Activated CD4-positive, alpha-beta memory T cell treated with anti-CD3 and anti-CD28 coated beads, Interleukin-2, amount 10 ng/mL, durations not matched to agents 7 days and 5 days (primary cell): Measurements from ENCODE around the gene PCARE. TPM values are rescaled to one million over a fixed set of nuclear protein-coding genes. Genes with fewer than 3 reads are reported as not detected.

ENCODE experiments used
- CTCF ChIA-PET: fragments of 350-600 bp; sonication (Branson Sonifier 250); formaldehyde crosslinking; loops from one replicate; lab custom pipeline; 2021; ENCODE audit warnings: antibody characterized with exemption, inconsistent platforms; lab: Charles Lee
- POLR2A ChIA-PET: fragments of 350-600 bp; sonication (Branson Sonifier 250); formaldehyde crosslinking; loops from one replicate; lab custom pipeline; 2021; ENCODE audit warnings: antibody characterized with exemption; lab: Charles Lee
- DNase-seq: peaks from one replicate; pipeline ENCODE4 v3.0.0-alpha.2; 2020
- H3K27ac Mint-ChIP-seq: one replicate; pipeline ENCODE4 v1.8.0; 2021; ENCODE audit warnings: mild to moderate bottlenecking, mixed read lengths
- H3K27me3 Mint-ChIP-seq: one replicate; pipeline ENCODE4 v1.8.0; 2021; ENCODE audit warnings: mixed read lengths
- H3K36me3 Mint-ChIP-seq: one replicate; pipeline ENCODE4 v1.8.0; 2021; ENCODE audit warnings: low read depth, mixed read lengths
- H3K4me1 Mint-ChIP-seq: one replicate; pipeline ENCODE4 v1.8.0; 2021; ENCODE audit warnings: mixed read lengths
- H3K4me3 Mint-ChIP-seq: one replicate; pipeline ENCODE4 v1.8.0; 2021; ENCODE audit warnings: mild to moderate bottlenecking, mixed read lengths
- H3K9me3 Mint-ChIP-seq: one replicate; pipeline ENCODE4 v1.8.0; 2021; ENCODE audit warnings: mixed read lengths
- total RNA-seq, 2 experiments: library from RNA; stranded (reverse); gene quantifications; one replicate each; pipeline ENCODE4 v1.2.3, GENCODE V29; 2021

Gene PCARE
- total RNA-seq, 2 experiments from 2014 or later, result not detected

DNA sequence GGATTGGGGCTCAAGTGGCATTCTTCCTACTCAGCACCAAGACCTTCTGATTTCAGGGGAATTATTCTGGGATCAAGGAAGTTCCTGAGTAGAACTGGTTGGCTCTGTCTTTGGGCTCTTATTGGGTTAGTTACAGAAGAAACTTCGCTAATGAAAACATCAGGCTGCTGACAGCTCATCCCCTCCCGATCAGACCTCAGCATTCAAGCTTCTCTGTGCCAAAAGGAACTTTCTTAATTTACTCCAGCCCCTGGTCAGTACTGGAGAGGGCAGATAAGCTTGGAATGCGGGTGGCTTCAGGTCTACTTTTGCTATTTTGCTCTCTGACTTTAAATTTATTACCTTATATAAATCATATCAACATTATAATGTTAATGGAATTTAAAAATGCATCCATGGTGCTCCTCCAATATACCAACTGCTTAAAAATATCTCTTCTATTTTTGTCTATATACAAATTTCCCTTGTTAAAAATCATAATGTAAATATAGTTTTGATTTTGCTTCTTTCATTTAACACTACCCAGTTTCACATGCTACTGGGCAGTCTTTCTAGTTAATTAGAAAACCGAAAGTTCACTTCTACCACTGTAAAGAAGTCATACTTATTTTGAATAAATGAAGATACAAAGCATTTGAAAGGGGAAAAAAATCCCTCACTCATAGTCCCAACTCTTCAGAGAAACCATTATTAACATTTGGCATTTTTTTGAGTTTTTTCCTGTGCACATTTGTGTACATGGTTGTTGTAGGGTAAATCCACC, 34.4 kb downstream of the PCARE start:
- Mint-ChIP-seq H3K36me3 (peaks cover 15% of the 10 kb centered on the region), H3K27ac (no peak overlapping the region)
- CTCF ChIA-PET, result no interaction called here

DNA sequence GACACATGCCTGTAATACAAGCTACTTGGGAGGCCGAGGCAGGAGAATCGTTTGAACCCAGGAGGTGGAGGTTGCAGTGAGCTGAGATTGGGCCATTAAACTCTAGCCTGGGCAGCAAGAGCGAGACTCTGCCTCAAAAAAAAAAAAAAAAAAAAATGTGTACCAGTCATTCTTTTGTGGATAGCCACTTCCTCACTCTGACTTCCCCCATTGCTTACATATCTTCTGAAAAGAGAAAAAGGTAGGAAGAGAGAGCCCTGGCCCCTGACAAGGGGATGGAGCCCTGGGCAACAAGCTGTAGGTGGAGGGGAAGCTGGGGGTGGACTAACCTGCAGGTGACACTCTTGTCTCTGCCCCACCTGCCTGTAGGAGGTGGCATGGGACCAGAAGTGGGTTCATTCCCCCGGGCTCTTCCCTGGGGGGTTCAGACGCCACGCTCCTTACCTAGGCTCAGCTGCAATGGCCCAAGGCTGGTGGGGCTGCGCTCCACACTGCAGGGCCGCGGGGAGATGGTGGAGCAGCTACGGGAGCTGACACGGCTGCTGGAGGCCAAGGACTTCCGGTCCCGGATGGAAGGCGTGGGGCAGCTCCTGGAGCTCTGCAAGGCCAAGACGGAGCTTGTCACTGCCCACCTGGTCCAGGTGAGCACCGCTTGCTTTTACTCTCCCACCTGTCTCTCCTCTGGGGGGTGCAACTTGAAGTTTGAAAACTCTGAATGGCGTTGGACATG, 39.1 kb downstream of the PCARE start:
- no peak overlapping the region for H3K4me3 Mint-ChIP-seq
- no peak for DNase-seq
- no peak overlapping the region for H3K27ac Mint-ChIP-seq
- H3K36me3 Mint-ChIP-seq, result peaks cover 32% of the 10 kb centered on the region
- H3K9me3 Mint-ChIP-seq, result no peaks in the 10 kb centered on the region
- no peaks in the 10 kb centered on the region for H3K27me3 Mint-ChIP-seq
- CTCF ChIA-PET, result interaction anchor here (0.6 to 2.2 kb wide), 5 partner anchors 20 to 474 kb away, joined by 3 to 8 read pairs (median 3); no protein-coding TSS in a partner anchor
- POLR2A ChIA-PET, result interaction anchor here (1.2 to 5.2 kb wide), 3 partner anchors 20 to 35 kb away, joined by 3 to 19 read pairs (median 6); no protein-coding TSS in a partner anchor
- peaks cover 28% of the 10 kb centered on the region for H3K4me1 Mint-ChIP-seq

More for the DNA sequence above, 34.4 kb downstream of the PCARE start:
- Mint-ChIP-seq H3K4me3 (no peak overlapping the region), H3K9me3 (no peaks in the 10 kb centered on the region), H3K4me1 (peaks cover 13% of the 10 kb centered on the region), H3K27me3 (no peaks in the 10 kb centered on the region)
- POLR2A ChIA-PET, result interaction anchor here (1.4 kb wide), 1 partner anchor 25 kb away, joined by 5 read pairs; no protein-coding TSS in a partner anchor
- DNase-seq, result no peak

DNA sequence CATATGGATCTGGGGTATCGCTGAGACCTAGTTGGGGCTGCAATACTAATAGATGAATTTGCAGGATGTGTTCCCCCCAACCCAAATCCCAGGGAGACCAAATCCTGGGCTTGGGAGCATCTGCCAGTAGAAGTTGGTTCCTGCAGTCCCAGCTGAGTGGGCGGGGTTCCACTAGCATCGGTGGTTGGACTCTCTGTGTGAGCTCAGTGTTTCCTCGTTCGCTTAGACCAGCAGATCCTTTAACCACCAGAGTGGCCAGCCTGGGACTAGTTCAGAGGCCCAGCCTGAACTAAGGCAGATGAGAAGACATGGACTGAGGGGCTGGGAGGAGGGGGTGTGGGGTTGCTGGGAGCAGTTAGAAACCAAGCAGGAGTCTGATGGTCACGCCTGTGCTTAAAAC, 40.7 kb downstream of the PCARE start:
- POLR2A ChIA-PET, result interaction anchor here (2.0 to 5.2 kb wide), 2 partner anchors 19 to 22 kb away, joined by 10 to 19 read pairs; no protein-coding TSS in a partner anchor
- Mint-ChIP-seq H3K27ac (no peak overlapping the region), H3K27me3 (no peaks in the 10 kb centered on the region), H3K9me3 (no peaks in the 10 kb centered on the region), H3K4me3 (no peak overlapping the region), H3K36me3 (peaks cover 38% of the 10 kb centered on the region), H3K4me1 (peaks cover 28% of the 10 kb centered on the region)
- no peak for DNase-seq
- CTCF ChIA-PET, result interaction anchor here (2.2 kb wide), 1 partner anchor 18 kb away, joined by 8 read pairs; no protein-coding TSS in a partner anchor

DNA sequence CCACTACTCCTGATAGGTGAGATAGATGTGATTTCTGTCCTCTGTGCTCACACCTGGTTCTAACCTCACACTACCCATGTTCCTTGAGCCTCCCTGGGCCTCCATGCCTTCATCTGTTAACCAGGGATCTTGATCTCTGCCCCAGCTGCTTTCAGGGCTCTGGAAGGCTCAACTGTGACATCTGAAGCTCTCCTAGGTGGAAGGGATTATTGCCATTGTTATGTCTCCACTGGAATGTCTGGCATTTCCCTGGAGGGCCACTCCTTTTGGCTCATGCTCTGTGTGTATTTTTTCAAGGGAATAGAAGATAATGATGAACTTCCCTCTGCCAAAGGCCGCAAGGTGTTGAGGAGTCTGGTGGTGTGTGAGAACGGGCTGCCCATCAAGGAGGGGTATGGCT, 41.2 kb downstream of the PCARE start:
- ChIA-PET POLR2A (interaction anchor here (2.0 to 5.2 kb wide), 2 partner anchors 18 to 22 kb away, joined by 10 to 19 read pairs; no protein-coding TSS in a partner anchor), CTCF (interaction anchor here (2.2 kb wide), 1 partner anchor 18 kb away, joined by 8 read pairs; no protein-coding TSS in a partner anchor)
- H3K27me3 Mint-ChIP-seq, result no peaks in the 10 kb centered on the region
- DNase-seq, result no peak
- H3K9me3 Mint-ChIP-seq, result no peaks in the 10 kb centered on the region
- peaks cover 38% of the 10 kb centered on the region for H3K36me3 Mint-ChIP-seq
- no peak overlapping the region for H3K27ac Mint-ChIP-seq
- H3K4me3 Mint-ChIP-seq, result no peak overlapping the region
- H3K4me1 Mint-ChIP-seq, result peaks cover 28% of the 10 kb centered on the region

DNA sequence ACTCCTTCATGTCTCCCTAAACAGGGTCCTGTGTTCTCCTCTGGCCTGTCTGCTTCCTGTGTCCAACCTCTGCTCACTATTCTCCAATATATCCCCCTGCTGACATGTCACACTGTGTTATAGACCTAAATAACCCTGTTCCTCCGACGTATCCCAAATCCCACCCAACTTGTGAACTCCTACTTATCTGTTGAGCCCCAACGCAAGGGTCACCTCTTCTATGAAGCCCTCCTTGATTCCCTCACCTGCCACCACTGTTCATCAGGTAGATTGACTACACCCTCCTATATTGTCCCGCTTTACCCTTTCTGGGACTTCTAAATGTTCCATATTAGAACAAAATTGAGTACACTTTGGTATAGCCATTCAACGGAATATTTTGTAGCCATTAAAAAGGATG, 42.1 kb downstream of the PCARE start:
- POLR2A ChIA-PET, result interaction anchor here (5.2 kb wide), 1 partner anchor 21 kb away, joined by 19 read pairs; no protein-coding TSS in a partner anchor
- no peak overlapping the region for H3K4me3 Mint-ChIP-seq
- CTCF ChIA-PET, result no interaction called here

DNA sequence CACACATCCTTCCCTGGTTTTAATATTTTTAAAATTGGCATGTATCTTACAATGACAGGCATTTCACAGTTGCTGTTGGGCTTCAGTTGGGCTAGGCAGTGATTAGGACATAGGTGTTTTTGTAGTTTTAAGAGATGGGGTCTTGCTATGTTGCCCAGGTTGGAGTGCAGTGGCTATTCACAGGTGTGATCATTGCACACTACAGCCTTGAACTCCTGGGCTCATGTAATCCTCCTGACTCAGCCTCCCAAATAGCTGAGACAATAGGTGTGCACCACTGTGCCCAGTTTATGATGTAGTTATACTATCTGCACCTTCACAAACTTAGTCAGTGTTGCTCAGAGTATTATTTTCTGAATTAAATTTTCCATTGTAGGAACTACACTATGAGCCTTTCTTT, 43.3 kb downstream of the PCARE start:
- H3K4me3 Mint-ChIP-seq, result no peak overlapping the region
- ChIA-PET POLR2A (no interaction called here), CTCF (no interaction called here)
- H3K27me3 Mint-ChIP-seq, result no peaks in the 10 kb centered on the region
- H3K27ac Mint-ChIP-seq, result no peak overlapping the region
- no peak for DNase-seq
- H3K9me3 Mint-ChIP-seq, result no peaks in the 10 kb centered on the region
- H3K4me1 Mint-ChIP-seq, result peaks cover 27% of the 10 kb centered on the region
- peaks cover 37% of the 10 kb centered on the region for H3K36me3 Mint-ChIP-seq

More for the DNA sequence above, 42.1 kb downstream of the PCARE start:
- Mint-ChIP-seq H3K4me1 (peaks cover 28% of the 10 kb centered on the region), H3K36me3 (peaks cover 42% of the 10 kb centered on the region), H3K27ac (no peak overlapping the region), H3K9me3 (no peaks in the 10 kb centered on the region), H3K27me3 (no peaks in the 10 kb centered on the region)
- DNase-seq, result no peak

DNA sequence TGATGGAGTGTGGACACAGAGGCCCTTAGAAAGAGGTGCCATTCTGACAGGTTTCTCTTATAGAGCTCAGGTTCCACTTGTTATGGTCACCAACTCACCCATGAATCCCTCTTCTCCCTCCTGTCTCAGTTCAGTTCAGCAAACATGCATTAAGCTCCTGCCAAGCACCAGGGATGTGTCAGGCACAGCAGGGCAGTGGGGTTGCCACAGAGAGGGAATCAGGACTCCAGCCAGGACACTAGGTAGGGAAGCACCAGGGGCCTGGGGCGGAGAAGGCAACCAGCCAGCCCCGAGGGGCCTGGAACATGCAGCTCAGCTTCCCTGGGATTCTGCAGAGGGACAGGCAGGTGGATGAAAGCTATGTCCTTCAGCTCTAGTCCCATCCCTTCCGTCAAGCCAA, 48.6 kb downstream of the PCARE start:
- Mint-ChIP-seq H3K9me3 (no peaks in the 10 kb centered on the region), H3K36me3 (peaks cover 22% of the 10 kb centered on the region), H3K27me3 (no peaks in the 10 kb centered on the region), H3K27ac (no peak overlapping the region), H3K4me3 (no peak overlapping the region), H3K4me1 (no peaks in the 10 kb centered on the region)
- ChIA-PET POLR2A (interaction anchor here (1.6 to 3.3 kb wide), 2 partner anchors 11 to 13 kb away, joined by 5 to 15 read pairs; no protein-coding TSS in a partner anchor), CTCF (interaction anchor here (1.8 kb wide), 1 partner anchor 10 kb away, joined by 7 read pairs; no protein-coding TSS in a partner anchor)
- no peak for DNase-seq

DNA sequence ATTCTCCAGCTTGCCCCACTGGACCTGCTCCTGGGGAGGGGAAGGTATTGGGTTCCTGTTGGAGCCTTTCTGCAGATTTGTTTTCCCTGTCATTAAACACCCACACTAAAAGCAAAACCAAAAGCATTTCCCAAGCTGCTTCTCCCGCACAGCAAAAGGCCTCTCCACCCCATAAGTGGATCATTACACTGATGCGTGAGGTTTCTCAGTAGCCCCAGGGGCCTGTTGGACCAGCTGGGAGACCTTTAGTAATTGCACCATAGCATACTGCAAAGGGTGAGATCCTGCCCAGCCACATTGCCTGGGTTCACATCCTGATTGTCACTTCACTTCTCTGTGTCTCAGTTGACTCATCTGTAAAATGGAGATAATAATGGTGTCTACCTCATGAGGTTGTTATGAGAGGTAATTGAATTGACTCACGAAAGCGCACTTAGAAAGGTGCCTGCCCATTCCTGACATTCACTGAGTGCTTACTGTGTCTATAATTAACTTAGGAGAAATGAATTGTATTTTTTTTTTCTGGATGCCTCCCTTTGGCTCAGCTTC, 49.4 kb downstream of the PCARE start:
- Mint-ChIP-seq H3K27ac (no peak overlapping the region), H3K4me3 (no peak overlapping the region), H3K9me3 (no peaks in the 10 kb centered on the region), H3K36me3 (peaks cover 28% of the 10 kb centered on the region), H3K4me1 (peaks cover 3% of the 10 kb centered on the region), H3K27me3 (no peaks in the 10 kb centered on the region)
- CTCF ChIA-PET, result interaction anchor here (1.8 kb wide), 1 partner anchor 9 kb away, joined by 7 read pairs; no protein-coding TSS in a partner anchor
- POLR2A ChIA-PET, result interaction anchor here (1.6 to 3.3 kb wide), 2 partner anchors 10 to 13 kb away, joined by 5 to 15 read pairs; no protein-coding TSS in a partner anchor
- DNase-seq, result no peak

DNA sequence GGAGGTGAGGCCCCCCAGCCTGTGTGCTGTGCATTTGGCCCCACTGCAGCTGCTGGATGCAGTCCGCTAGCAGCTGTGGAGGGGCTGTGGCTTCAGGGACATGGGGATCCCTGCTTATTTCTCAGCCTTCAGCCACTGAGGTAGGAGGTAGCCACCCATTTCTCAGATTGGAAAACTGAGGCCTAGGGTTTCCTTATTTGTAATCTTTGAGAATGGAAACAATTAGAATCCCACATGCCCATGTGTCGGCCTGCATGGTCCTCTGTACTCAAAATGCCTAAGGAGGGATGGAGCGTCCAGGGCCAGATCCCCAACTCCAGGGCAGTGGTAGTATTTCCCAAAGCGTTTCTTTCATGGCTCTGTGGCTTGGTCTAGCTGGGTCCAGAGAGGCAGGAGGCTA, 51.1 kb downstream of the PCARE start:
- Mint-ChIP-seq H3K4me1 (peaks cover 10% of the 10 kb centered on the region), H3K27me3 (no peaks in the 10 kb centered on the region), H3K4me3 (no peak overlapping the region), H3K36me3 (peaks cover 30% of the 10 kb centered on the region), H3K9me3 (no peaks in the 10 kb centered on the region), H3K27ac (no peak overlapping the region)
- ChIA-PET POLR2A (no interaction called here), CTCF (no interaction called here)
- no peak for DNase-seq

DNA sequence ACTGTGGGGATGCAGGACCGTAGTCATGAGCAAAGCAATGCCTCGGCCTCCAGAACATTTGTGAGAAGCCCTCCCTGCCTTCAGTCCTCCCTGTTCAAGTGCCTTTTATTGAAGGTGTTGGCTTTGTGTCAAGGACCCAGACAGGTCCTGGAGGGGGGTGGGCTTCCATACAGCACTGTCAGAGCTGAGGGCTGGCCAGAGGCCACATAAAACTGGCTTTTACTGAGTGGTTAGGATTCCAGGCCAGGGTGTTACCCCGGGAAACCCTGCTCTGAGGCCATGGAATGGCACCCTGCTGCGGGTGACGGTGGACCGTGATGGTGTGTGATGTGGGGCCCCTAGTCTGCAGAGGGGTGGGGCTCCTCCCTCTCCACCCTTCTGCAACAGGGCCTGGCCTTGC, 51.6 kb downstream of the PCARE start:
- Mint-ChIP-seq H3K4me1 (peaks cover 13% of the 10 kb centered on the region), H3K9me3 (no peaks in the 10 kb centered on the region), H3K27ac (no peak overlapping the region)

DNA sequence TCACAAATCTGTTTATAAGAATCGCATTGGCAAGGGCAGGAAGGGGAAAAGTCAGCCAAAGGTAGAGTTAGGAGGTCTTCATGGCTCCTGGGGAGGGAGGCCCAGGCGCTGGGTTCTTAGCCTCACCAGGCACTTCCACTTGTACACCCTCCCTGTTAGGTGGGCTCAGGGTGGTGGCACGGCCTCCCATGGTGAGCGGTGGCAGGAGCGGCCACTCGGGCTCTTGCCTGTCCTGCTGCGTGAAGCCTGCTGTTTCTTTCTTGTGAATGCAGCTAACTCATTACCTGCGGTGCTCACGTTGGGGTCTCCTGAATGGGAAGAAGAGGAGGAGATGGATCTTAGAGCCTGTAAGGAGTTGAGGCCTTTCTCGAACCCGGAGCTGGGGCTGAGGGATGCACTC, 52.4 kb downstream of the PCARE start:
- H3K4me1 Mint-ChIP-seq, result peaks cover 15% of the 10 kb centered on the region
- H3K4me3 Mint-ChIP-seq, result no peak overlapping the region
- DNase-seq, result no peak
- peaks cover 29% of the 10 kb centered on the region for H3K36me3 Mint-ChIP-seq
- CTCF ChIA-PET, result no interaction called here
- no peaks in the 10 kb centered on the region for H3K27me3 Mint-ChIP-seq
- no peak overlapping the region for H3K27ac Mint-ChIP-seq
- POLR2A ChIA-PET, result no interaction called here
- H3K9me3 Mint-ChIP-seq, result no peaks in the 10 kb centered on the region

More for the DNA sequence above, 51.6 kb downstream of the PCARE start:
- no peak for DNase-seq
- ChIA-PET POLR2A (no interaction called here), CTCF (no interaction called here)
- H3K4me3 Mint-ChIP-seq, result no peak overlapping the region
- peaks cover 34% of the 10 kb centered on the region for H3K36me3 Mint-ChIP-seq
- no peaks in the 10 kb centered on the region for H3K27me3 Mint-ChIP-seq

DNA sequence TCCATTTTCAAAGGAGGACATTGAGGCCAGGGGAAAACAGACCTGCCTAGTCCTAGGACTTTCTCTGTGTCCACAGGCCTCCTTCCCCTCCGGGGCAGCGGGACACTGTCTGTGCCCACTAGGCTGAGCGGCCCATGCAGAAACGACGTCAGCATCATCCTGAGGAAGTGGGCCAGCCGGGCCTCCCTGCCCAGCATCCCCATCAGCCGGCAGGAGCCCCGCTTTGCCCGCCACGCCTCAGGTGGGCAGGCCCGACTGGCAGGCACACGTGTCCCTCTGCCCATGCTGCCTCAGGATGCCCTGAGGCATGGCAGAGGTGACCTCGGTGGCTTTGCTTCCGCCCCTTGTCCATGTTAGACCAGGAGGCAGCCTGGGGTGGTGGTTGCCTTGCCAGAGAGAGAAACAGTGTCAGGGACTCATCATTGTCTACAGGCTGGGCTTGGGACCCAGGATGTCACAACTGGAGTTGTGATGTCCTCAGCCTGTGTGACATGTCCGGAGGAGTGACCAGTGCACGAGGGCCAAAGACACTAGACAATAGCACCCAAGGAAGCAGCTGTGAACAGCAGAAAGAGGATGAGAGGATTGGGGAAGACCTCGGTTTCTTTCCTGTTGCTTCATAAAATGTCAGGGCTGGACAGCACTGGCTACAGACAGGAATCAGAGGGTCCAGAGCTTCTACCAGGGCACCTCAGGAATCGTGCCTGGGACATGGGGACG, 56.4 kb downstream of the PCARE start:
- Mint-ChIP-seq H3K27me3 (no peaks in the 10 kb centered on the region), H3K4me1 (peaks cover 54% of the 10 kb centered on the region), H3K4me3 (no peak overlapping the region), H3K9me3 (no peaks in the 10 kb centered on the region), H3K27ac (peak overlapping the region; percentile 29), H3K36me3 (peaks cover 27% of the 10 kb centered on the region)
- no peak for DNase-seq
- ChIA-PET POLR2A (interaction anchor here (1.0 to 3.7 kb wide), 2 partner anchors 35 to 98 kb away, joined by 3 to 60 read pairs; partner anchors contain the start of gene CLIP4), CTCF (no interaction called here)
